ENCODE results near the gene PSMB10. TPM values are rescaled to one million over a fixed set of nuclear protein-coding genes. Genes with fewer than 3 reads are reported as not detected.

The PSMB10 gene
- total and polyA plus RNA-seq, 2 of the 4 experiments (the other 2 are of a cell fraction), result 28.7 to 36.7 TPM

- no peaks in the 10 kb centered on the region for H3K9me3 ChIP-seq (ENCODE audit: control insufficient read depth, insufficient read depth, low read length)
- POLR2A ChIA-PET (ENCODE audit: unreplicated experiment), result no interaction called here
- H3K27ac ChIP-seq (ENCODE audit: insufficient read depth, low read length), result no peak overlapping the region
- no peak for DNase-seq
- H4K8ac ChIP-seq (ENCODE audit: low read depth in 2 of 2, low read length in 2 of 2), result no peak overlapping the region
- peaks cover 14 to 76% of the 10 kb centered on the region in 2 experiments for H3K79me1 ChIP-seq (ENCODE audit: low read depth in 1 of 2, low read length in 2 of 2)
- H3K18ac ChIP-seq (ENCODE audit: low read depth, low read length), result no peak overlapping the region
- no peak overlapping the region for H2BK15ac ChIP-seq (ENCODE audit: low read depth, low read length)
- H2AK9ac ChIP-seq (replicated peaks; ENCODE audit: low read depth, low read length, poor library complexity), result no peak overlapping the region
- H3K36me3 ChIP-seq (ENCODE audit: control insufficient read depth, insufficient read depth, low read length), result peaks cover 79% of the 10 kb centered on the region
- H4K20me1 ChIP-seq (ENCODE audit: insufficient read depth, low read length), result peaks cover 55% of the 10 kb centered on the region
- no peak overlapping the region for H3K23ac ChIP-seq (ENCODE audit: low read depth, low read length)
- H3K14ac ChIP-seq (replicated peaks; ENCODE audit: low read depth, low read length), result no peak overlapping the region
- H2AFZ ChIP-seq (replicated peaks; ENCODE audit: low read length, poor library complexity), result no peak overlapping the region
- H2AK5ac ChIP-seq (ENCODE audit: low read depth, low read length), result no peak overlapping the region
- no peak overlapping the region for H4K5ac ChIP-seq (ENCODE audit: low read depth, low read length)
- no peak overlapping the region for H2BK5ac ChIP-seq (ENCODE audit: low read depth, low read length, poor library complexity, severe bottlenecking)
- H3K4me2 ChIP-seq (ENCODE audit: low read depth, low read length), result no peak overlapping the region
- H2BK120ac ChIP-seq (ENCODE audit: low read depth, low read length), result no peak overlapping the region
- H4K91ac ChIP-seq (ENCODE audit: insufficient read depth, low read depth, low read length), result no peak overlapping the region
- no peak overlapping the region for H2BK20ac ChIP-seq (ENCODE audit: low read depth, low read length)
- intact Hi-C loops (cut with micrococcal nuclease) (no loop called here), in situ Hi-C loops (cut with MboI; ENCODE audit: low sequenced_read_pairs) (loop anchor here (25.0 kb wide), 1 partner anchor 405 kb away; the partner anchor contains the start of gene RIPOR1), dilution Hi-C loops (cut with HindIII; ENCODE audit: low sequenced_read_pairs, unreplicated experiment) (no loop called here)
- no peak overlapping the region for H3K56ac ChIP-seq (ENCODE audit: extremely low read depth, insufficient read depth, low read length)
- H3K27me3 ChIP-seq (ENCODE audit: control insufficient read depth, insufficient read depth, low read length), result no peaks in the 10 kb centered on the region
- no peak for TF ChIP-seq MAFK (IDR thresholded peaks at IDR 0.05; ENCODE audit: low read depth, low read length)
- H3K4ac ChIP-seq (ENCODE audit: low read depth, low read length), result no peak overlapping the region
- CTCF ChIA-PET, result interaction anchor here (0.5 to 0.8 kb wide), 3 partner anchors 52 to 112 kb away, joined by 3 read pairs; no protein-coding TSS in a partner anchor
- 97% methylated on average over 11 of the region's 27 CpGs; no CpG with 5 or more reads in 1 of the 2 experiments for WGBS, 2 experiments (ENCODE audit: extremely low coverage in 2 of 2, insufficient read length in 1 of 2)
- no peak overlapping the region for H3K4me3 ChIP-seq (ENCODE audit: insufficient read depth, low read depth, low read length)
- no peaks in the 10 kb centered on the region for H3K4me1 ChIP-seq (ENCODE audit: control insufficient read depth, insufficient read depth, low read length)
- no peak overlapping the region for H3K9ac ChIP-seq (ENCODE audit: low read depth, low read length)
- no peaks in the 10 kb centered on the region; the same call in 1 of the 2 replicates for H3K9me1 ChIP-seq (ENCODE audit: insufficient read depth, low read length)
- ATAC-seq (ENCODE audit: low read depth), result no peak; the same call in 1 of the 2 replicates
- no TSS peak for BruUV-seq (replicated peaks)
These were observed 6.0 kb upstream of the PSMB10 start for GRCh38 chr16:67942510-67943255.

All from IMR-90 (cell line).